CD4-positive, alpha-beta T cell (primary cell): ENCODE data around the gene MCOLN3. TPM values are rescaled to one million over a fixed set of nuclear protein-coding genes. Genes with fewer than 3 reads are reported as not detected.

ENCODE experiments used
- ATAC-seq: fragments of 200-7000 bp; cut with Tn5 transposase; one replicate; pipeline ENCODE4 v1.10.0; 2022; ENCODE audit warnings: mild to moderate bottlenecking; ENCODE audit not compliant: poor library complexity
- CTCF ChIA-PET: fragments of 350-600 bp; sonication (Branson Sonifier 250); formaldehyde crosslinking; loops from one replicate; lab custom pipeline; 2021; ENCODE audit warnings: antibody characterized with exemption, inconsistent platforms; lab: Charles Lee
- POLR2A ChIA-PET: fragments of 350-600 bp; sonication (Branson Sonifier 250); formaldehyde crosslinking; loops from one replicate; lab custom pipeline; 2021; ENCODE audit warnings: antibody characterized with exemption, inconsistent platforms; lab: Charles Lee
- DNase-seq, 14 experiments: peaks; one replicate each; pipeline ENCODE4 v3.0.0-alpha.2; 2013 to 2020; ENCODE audit warnings: mixed read lengths in 2 of 14
- H3K27ac ChIP-seq, 2 donors: one replicate each; pipeline versions ENCODE4 v1.5.1 to v1.7.0; 2013; ENCODE audit warnings: low read length in 2 of 2, low read depth in 1 of 2, mild to moderate bottlenecking in 1 of 2
- H3K27me3 ChIP-seq, 2 experiments: 1 replicate in 1 of 2; 2 replicates in 1 of 2; pipeline versions ENCODE4 v1.6.1 to v1.7.0; 2013; ENCODE audit warnings: low read length in 2 of 2, control low read depth in 1 of 2, mild to moderate bottlenecking in 1 of 2, moderate library complexity in 1 of 2; ENCODE audit not compliant: insufficient read depth in 2 of 2, control insufficient read depth in 1 of 2
- H3K36me3 ChIP-seq: one replicate; pipeline ENCODE4 v1.6.1; 2013; ENCODE audit warnings: low read length, control low read depth; ENCODE audit not compliant: insufficient read depth
- H3K4me1 ChIP-seq: one replicate; pipeline ENCODE4 v1.6.1; 2013; ENCODE audit warnings: low read length, control low read depth; ENCODE audit not compliant: insufficient read depth
- H3K4me3 ChIP-seq: one replicate; pipeline ENCODE4 v1.5.1; 2013; ENCODE audit warnings: mild to moderate bottlenecking, low read length, moderate library complexity
- H3K9me3 ChIP-seq, 2 experiments: 1 replicate in 1 of 2; 2 replicates in 1 of 2; pipeline versions ENCODE4 v1.6.1 to v1.7.0; 2013; ENCODE audit warnings: low read length in 2 of 2, mild to moderate bottlenecking in 2 of 2, control low read depth in 1 of 2, moderate library complexity in 1 of 2; ENCODE audit not compliant: control insufficient read depth in 1 of 2, insufficient read depth in 1 of 2
- H3K27ac Mint-ChIP-seq: one replicate; pipeline ENCODE4 v1.8.0; 2020; ENCODE audit warnings: mixed read lengths
- H3K27me3 Mint-ChIP-seq: one replicate; pipeline ENCODE4 v1.8.0; 2021; ENCODE audit warnings: mixed read lengths
- H3K36me3 Mint-ChIP-seq: one replicate; pipeline ENCODE4 v1.8.0; 2021; ENCODE audit warnings: low read depth, mixed read lengths
- H3K4me1 Mint-ChIP-seq: one replicate; pipeline ENCODE4 v1.8.0; 2021; ENCODE audit warnings: low read depth, mixed read lengths
- H3K4me3 Mint-ChIP-seq: one replicate; pipeline ENCODE4 v1.8.0; 2020; ENCODE audit warnings: mild to moderate bottlenecking, mixed read lengths
- H3K9me3 Mint-ChIP-seq: one replicate; pipeline ENCODE4 v1.8.0; 2020; ENCODE audit warnings: mixed read lengths
- CTCF ChIP-seq: fragments of 200-600 bp; IDR thresholded peaks from one replicate; pipeline ENCODE4 v1.8.0; 2022; ENCODE audit warnings: antibody characterized with exemption, mild to moderate bottlenecking
- intact Hi-C, 2 experiments: fragments of 100-400 bp; cut with DNase I in 1 of 2; cut with micrococcal nuclease in 1 of 2; formaldehyde crosslinking; loops; one replicate each; pipeline versions ENCODE4 v1.15.1 to v1.9.0; 2023 to 2025; cut with DNase I, micrococcal nuclease
- total RNA-seq, 174 experiments: library from RNA in 2 of 174; stranded (reverse) in 2 of 174; gene quantifications; one replicate each; pipeline ENCODE4 v1.2.3 and lab custom pipeline; 2021 to 2026

The MCOLN3 gene
- total RNA-seq, 2 experiments from 2014 or later: 0.14 to 0.22 TPM

DNA sequence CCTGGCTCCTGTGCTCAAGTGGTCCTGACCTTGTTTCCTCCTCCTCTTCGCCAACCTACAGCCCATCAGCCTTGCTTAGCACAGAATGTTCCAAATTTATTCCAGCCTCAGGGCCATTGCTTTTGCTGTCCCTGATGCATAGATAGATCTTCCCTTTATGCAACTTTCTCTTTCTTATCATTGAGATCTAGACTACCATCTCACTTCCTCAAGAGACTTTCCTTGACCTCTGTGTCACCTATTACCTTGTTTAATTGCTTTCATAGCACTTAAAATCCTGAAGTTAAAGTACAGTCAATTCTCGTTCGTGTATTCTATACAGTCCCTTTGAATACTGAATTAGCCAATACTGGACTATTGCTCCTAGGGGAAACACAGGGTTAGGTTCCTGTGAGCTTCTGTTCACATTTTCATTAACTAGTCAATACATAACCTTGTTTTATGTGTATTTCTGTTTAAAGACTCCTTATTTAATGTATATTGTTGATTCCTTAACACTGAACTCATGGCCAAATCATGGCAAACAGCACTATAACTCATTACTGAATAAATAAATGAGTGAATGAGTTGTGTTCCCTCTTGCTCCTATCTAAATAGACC lies 26.2 kb upstream of the MCOLN3 start:
- ChIA-PET POLR2A (no interaction called here), CTCF (no interaction called here)
- H3K4me3 Mint-ChIP-seq: no peak overlapping the region
- no peaks in the 10 kb centered on the region for H3K36me3 Mint-ChIP-seq
- Histone ChIP-seq H3K27ac (no peak overlapping the region), H3K36me3 (no peaks in the 10 kb centered on the region), H3K27me3 (no peaks in the 10 kb centered on the region), H3K4me1 (no peaks in the 10 kb centered on the region), H3K9me3 (no peaks in the 10 kb centered on the region), H3K4me3 (no peak overlapping the region)
- H3K9me3 Mint-ChIP-seq: no peaks in the 10 kb centered on the region
- H3K4me1 Mint-ChIP-seq: no peaks in the 10 kb centered on the region
- intact Hi-C loops: no loop called here
- peaks cover 6% of the 10 kb centered on the region for H3K27me3 Mint-ChIP-seq
- no peak for DNase-seq
- no peak overlapping the region for H3K27ac Mint-ChIP-seq
- TF ChIP-seq CTCF: no peak
- no peak for ATAC-seq

DNA sequence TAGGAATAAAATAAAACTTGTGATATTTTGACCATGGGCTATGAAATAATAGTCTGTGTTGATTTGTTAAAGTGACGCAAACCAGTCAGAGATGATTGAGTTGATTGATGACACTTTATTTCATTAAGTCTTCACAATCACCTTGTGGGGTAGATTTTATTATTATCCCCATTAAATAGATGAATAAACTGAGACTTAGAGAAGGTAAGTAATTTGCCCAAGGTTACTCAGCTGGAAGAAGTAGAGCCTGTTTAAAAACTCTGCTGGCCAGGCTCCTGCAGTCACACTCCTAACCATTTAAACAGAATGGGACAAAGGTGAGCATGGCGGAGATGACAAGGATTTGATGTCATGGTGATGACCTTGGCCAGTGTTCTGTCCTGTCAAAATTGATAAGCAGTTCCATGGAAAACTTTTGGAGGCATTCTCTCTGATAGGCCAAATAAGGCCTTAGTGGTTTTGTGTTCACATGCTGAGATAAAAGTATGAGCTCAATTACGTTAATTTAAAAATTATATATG lies 22.7 kb upstream of the MCOLN3 start:
- Histone ChIP-seq H3K27ac (no peak overlapping the region), H3K36me3 (no peaks in the 10 kb centered on the region), H3K4me1 (no peaks in the 10 kb centered on the region), H3K4me3 (no peak overlapping the region), H3K27me3 (no peaks in the 10 kb centered on the region), H3K9me3 (no peaks in the 10 kb centered on the region)
- intact Hi-C loops: no loop called here
- no peak overlapping the region for H3K27ac Mint-ChIP-seq
- no peaks in the 10 kb centered on the region for H3K36me3 Mint-ChIP-seq
- ChIA-PET CTCF (interaction anchor here (0.8 to 1.9 kb wide), 2 partner anchors 126 to 184 kb away, joined by 3 to 5 read pairs; no protein-coding TSS in a partner anchor), POLR2A (no interaction called here)
- H3K27me3 Mint-ChIP-seq: no peaks in the 10 kb centered on the region
- no peak for TF ChIP-seq CTCF
- DNase-seq: no peak
- H3K9me3 Mint-ChIP-seq: no peaks in the 10 kb centered on the region
- H3K4me1 Mint-ChIP-seq: no peaks in the 10 kb centered on the region
- ATAC-seq: no peak
- no peak overlapping the region for H3K4me3 Mint-ChIP-seq

- CTCF ChIA-PET: interaction anchor here (1.1 kb wide), 1 partner anchor 124 kb away, joined by 3 read pairs; no protein-coding TSS in a partner anchor
- no peak for ATAC-seq
Observed at GRCh38 chr1:85068846-85069245, 20.5 kb upstream of the MCOLN3 start.

More at GRCh38 chr1:85068846-85069245, 20.5 kb upstream of the MCOLN3 start:
- Mint-ChIP-seq H3K27me3 (no peaks in the 10 kb centered on the region), H3K27ac (no peak overlapping the region), H3K9me3 (no peaks in the 10 kb centered on the region), H3K36me3 (no peaks in the 10 kb centered on the region), H3K4me1 (no peaks in the 10 kb centered on the region), H3K4me3 (no peak overlapping the region)
- DNase-seq: no peak
- no peaks in the 10 kb centered on the region for H3K36me3 ChIP-seq
- H3K4me1 ChIP-seq: no peaks in the 10 kb centered on the region
- intact Hi-C loops: no loop called here
- no peak overlapping the region for H3K27ac ChIP-seq
- H3K4me3 ChIP-seq: no peak overlapping the region
- TF ChIP-seq CTCF: no peak
- POLR2A ChIA-PET: no interaction called here
- H3K9me3 ChIP-seq: no peaks in the 10 kb centered on the region
- H3K27me3 ChIP-seq: no peaks in the 10 kb centered on the region
